Parathyroid adenoma (tissue), 2 donors: ENCODE results near the gene PLP2.

Experiments used
- H2AFZ ChIP-seq: fragments of 300-600 bp; sonication (generic); one replicate; pipeline ENCODE4 v1.7.0; 2017; ENCODE audit warnings: antibody characterized with exemption, mild to moderate bottlenecking
- H3K27ac ChIP-seq: fragments of 300-600 bp; sonication (generic); one replicate; pipeline ENCODE4 v1.7.0; 2017
- H3K27me3 ChIP-seq: fragments of 300-600 bp; sonication (generic); one replicate; pipeline ENCODE4 v1.7.0; 2017; ENCODE audit warnings: low read length; ENCODE audit not compliant: control insufficient read depth, insufficient read depth
- H3K36me3 ChIP-seq: fragments of 300-600 bp; sonication (generic); one replicate; pipeline ENCODE4 v1.7.0; 2017; ENCODE audit warnings: low read length; ENCODE audit not compliant: control insufficient read depth, insufficient read depth
- H3K4me1 ChIP-seq: fragments of 300-600 bp; sonication (generic); one replicate; pipeline ENCODE4 v1.7.0; 2017; ENCODE audit warnings: control low read depth
- H3K4me2 ChIP-seq: fragments of 300-600 bp; sonication (generic); one replicate; pipeline ENCODE4 v1.7.0; 2017; ENCODE audit warnings: low read length
- H3K4me3 ChIP-seq: fragments of 300-600 bp; sonication (generic); one replicate; pipeline ENCODE4 v1.7.0; 2017; ENCODE audit warnings: low read depth, low read length
- H3K79me2 ChIP-seq: fragments of 300-600 bp; sonication (generic); one replicate; pipeline ENCODE4 v1.7.0; 2017; ENCODE audit warnings: control low read depth
- H3K9ac ChIP-seq: fragments of 300-600 bp; sonication (generic); one replicate; pipeline ENCODE4 v1.7.0; 2017; ENCODE audit warnings: mild to moderate bottlenecking
- H3K9me3 ChIP-seq: fragments of 300-600 bp; sonication (generic); one replicate; pipeline ENCODE4 v1.7.0; 2017; ENCODE audit warnings: low read length; ENCODE audit not compliant: control insufficient read depth
- CTCF ChIP-seq: fragments of 300-600 bp; sonication (generic); IDR thresholded peaks from one replicate; pipeline ENCODE4 v1.7.0; 2017; ENCODE audit warnings: antibody characterized with exemption, mild to moderate bottlenecking
- donor health status: primary hyperparathyroidism.

PLP2 gene

GRCh38 chrX:49204709-49205108 is 33.0 kb downstream of the PLP2 start:
- no peak for TF ChIP-seq CTCF
- H3K4me1 ChIP-seq, result peaks cover 3% of the 10 kb centered on the region
- no peak overlapping the region for H3K4me3 ChIP-seq
- H3K9me3 ChIP-seq, result no peaks in the 10 kb centered on the region
- H3K79me2 ChIP-seq, result no peaks in the 10 kb centered on the region
- no peak overlapping the region for H3K4me2 ChIP-seq
- H3K36me3 ChIP-seq, result no peaks in the 10 kb centered on the region
- H2AFZ ChIP-seq, result no peak overlapping the region
- H3K9ac ChIP-seq, result no peak overlapping the region
- no peaks in the 10 kb centered on the region for H3K27me3 ChIP-seq
- no peak overlapping the region for H3K27ac ChIP-seq

DNA sequence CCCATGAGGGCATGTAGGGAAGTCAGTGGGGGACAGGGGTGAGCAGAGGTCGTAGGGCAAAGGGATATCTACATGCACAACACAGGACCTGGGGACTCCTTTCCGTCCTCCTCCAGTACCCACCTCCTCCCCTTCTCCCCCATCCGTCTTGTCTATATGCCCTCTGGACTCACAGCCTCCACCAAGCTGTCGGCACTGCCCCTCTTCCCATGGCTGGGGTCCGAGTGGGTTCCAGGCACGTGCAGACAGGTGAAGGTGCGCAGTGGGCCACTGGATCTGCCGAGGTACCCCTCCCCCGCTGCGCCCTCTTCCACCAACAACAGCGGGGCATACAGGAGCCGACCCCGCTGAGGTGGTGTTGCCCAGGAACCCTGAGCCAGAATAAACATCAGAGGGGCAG is 33.7 kb downstream of the PLP2 start:
- Histone ChIP-seq H3K4me3 (no peak overlapping the region), H3K27me3 (no peaks in the 10 kb centered on the region), H3K4me2 (no peak overlapping the region), H2AFZ (no peak overlapping the region), H3K9me3 (no peaks in the 10 kb centered on the region), H3K4me1 (peaks cover 2% of the 10 kb centered on the region), H3K9ac (no peak overlapping the region), H3K79me2 (no peaks in the 10 kb centered on the region), H3K27ac (no peak overlapping the region), H3K36me3 (no peaks in the 10 kb centered on the region)
- TF ChIP-seq CTCF, result no peak

GRCh38 chrX:49206543-49206942 is 34.8 kb downstream of the PLP2 start:
- Histone ChIP-seq H3K36me3 (no peaks in the 10 kb centered on the region), H3K9ac (no peak overlapping the region), H3K9me3 (no peaks in the 10 kb centered on the region), H3K27ac (no peak overlapping the region), H2AFZ (no peak overlapping the region), H3K27me3 (no peaks in the 10 kb centered on the region), H3K79me2 (no peaks in the 10 kb centered on the region), H3K4me3 (no peak overlapping the region), H3K4me1 (no peaks in the 10 kb centered on the region), H3K4me2 (no peak overlapping the region)
- no peak for TF ChIP-seq CTCF

GRCh38 chrX:49208399-49208798 is 36.7 kb downstream of the PLP2 start:
- H3K4me3 ChIP-seq, result no peak overlapping the region
- H3K27me3 ChIP-seq, result no peaks in the 10 kb centered on the region
- no peaks in the 10 kb centered on the region for H3K4me1 ChIP-seq
- H3K9me3 ChIP-seq, result no peaks in the 10 kb centered on the region
- no peak overlapping the region for H2AFZ ChIP-seq
- H3K9ac ChIP-seq, result no peak overlapping the region
- no peaks in the 10 kb centered on the region for H3K36me3 ChIP-seq
- no peak overlapping the region for H3K4me2 ChIP-seq
- no peak for TF ChIP-seq CTCF
- H3K27ac ChIP-seq, result no peak overlapping the region
- H3K79me2 ChIP-seq, result no peaks in the 10 kb centered on the region

DNA sequence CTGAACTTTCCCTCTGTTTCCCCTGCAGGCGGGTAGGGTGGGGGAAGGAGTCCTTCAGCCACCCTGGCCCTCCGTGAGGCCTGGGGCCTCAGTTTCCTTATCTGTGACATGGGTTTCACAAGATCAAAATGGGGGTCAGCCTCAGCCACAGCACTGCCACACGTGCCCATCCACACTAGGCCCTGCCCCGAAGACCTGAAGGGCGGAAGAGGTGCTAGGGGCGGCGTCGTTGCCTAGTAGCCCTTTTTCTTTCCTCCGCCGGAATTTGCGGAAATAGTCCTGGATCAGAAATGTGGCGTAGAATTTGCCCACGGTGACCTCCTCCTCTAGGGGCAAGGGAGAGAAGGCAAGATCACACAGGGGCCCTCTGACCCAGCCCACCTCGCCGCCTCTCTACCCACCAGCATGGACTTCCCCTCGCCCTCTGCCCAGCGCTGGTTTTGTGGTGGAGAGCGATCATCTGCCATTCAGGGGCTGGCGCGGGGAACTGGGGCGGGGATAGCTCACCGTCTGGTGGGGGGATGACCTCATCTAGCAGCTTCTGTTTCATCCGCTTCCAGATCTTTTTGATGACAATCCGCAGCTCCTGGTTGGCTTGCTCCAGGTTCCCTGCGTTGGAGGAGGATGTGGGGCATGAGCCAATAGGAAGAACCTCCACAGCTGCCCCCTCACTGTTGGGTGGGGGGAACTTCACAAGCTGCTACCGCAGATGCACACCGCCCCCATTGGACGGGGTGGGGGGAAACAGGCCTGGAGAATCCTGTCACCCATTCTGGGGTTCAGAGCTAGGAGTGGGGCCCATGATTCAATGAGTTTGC is 37.9 kb downstream of the PLP2 start:
- Histone ChIP-seq H3K36me3 (no peaks in the 10 kb centered on the region), H3K4me1 (no peaks in the 10 kb centered on the region), H3K4me3 (no peak overlapping the region), H3K79me2 (no peaks in the 10 kb centered on the region), H2AFZ (no peak overlapping the region), H3K9ac (no peak overlapping the region), H3K27ac (no peak overlapping the region), H3K9me3 (no peaks in the 10 kb centered on the region), H3K4me2 (no peak overlapping the region), H3K27me3 (no peaks in the 10 kb centered on the region)
- no peak for TF ChIP-seq CTCF
